SK-N-SH (cell line): Measurements from ENCODE around the gene S100A5. TPM values are rescaled to one million over a fixed set of nuclear protein-coding genes. Genes with fewer than 3 reads are reported as not detected.

Experiments
- CTCF ChIA-PET: fragments of 300-600, 350-600 bp; formaldehyde crosslinking; extraction: SDS; loops from one replicate; lab custom pipeline; 2021; lab: Yijun Ruan, JAX
- POLR2A ChIA-PET: fragments of 350-600 bp; sonication (Branson Sonifier 250); formaldehyde crosslinking; extraction: SDS; loops from one replicate; lab custom pipeline; 2020; ENCODE audit warnings: antibody characterized with exemption, inconsistent platforms; lab: Yijun Ruan, JAX
- DNase-seq: peaks from one replicate; pipeline ENCODE4 v3.0.0; 2012
- H2AFZ ChIP-seq: fragments of 200-600 bp; sonication (generic); 2 replicates; pipeline ENCODE4 v1.8.1; 2016; ENCODE audit warnings: antibody characterized with exemption, mild to moderate bottlenecking, low read depth
- H3F3A ChIP-seq: fragments of 200-600 bp; sonication (generic); replicated peaks from 2 replicates; pipeline ENCODE3; 2016; ENCODE audit warnings: antibody characterized with exemption, mild to moderate bottlenecking; ENCODE audit not compliant: insufficient read depth
- H3K27ac ChIP-seq, 2 experiments: fragments of 200-500 bp in 1 of 2; fragments of 200-600 bp in 1 of 2; sonication (Bioruptor generic) in 1 of 2; sonication (generic), shearing (Covaris generic) in 1 of 2; 2 replicates each; pipeline versions ENCODE4 v1.5.1 to v1.6.1; 2014 to 2016; ENCODE audit warnings: low read depth in 2 of 2, inconsistent platforms in 1 of 2, low read length in 1 of 2, mild to moderate bottlenecking in 1 of 2, mixed read lengths in 1 of 2
- H3K27me3 ChIP-seq: fragments of 200-600 bp; sonication (generic), shearing (Covaris generic); 2 replicates; pipeline ENCODE4 v1.6.1; 2016; ENCODE audit warnings: mixed run types; ENCODE audit not compliant: insufficient read depth
- H3K36me3 ChIP-seq, 2 experiments: fragments of 200-500 bp in 1 of 2; fragments of 200-600 bp in 1 of 2; sonication (Bioruptor generic) in 1 of 2; sonication (generic) in 1 of 2; replicated peaks in 1 of 2; 2 replicates each; pipeline versions ENCODE3 to v1.5.1; 2014 to 2016; ENCODE audit warnings: low read length in 1 of 2, mild to moderate bottlenecking in 1 of 2; ENCODE audit not compliant: insufficient read depth in 2 of 2, control insufficient read depth in 1 of 2
- H3K4me1 ChIP-seq, 2 experiments: fragments of 200-500 bp in 1 of 2; fragments of 200-600 bp in 1 of 2; sonication (Bioruptor generic) in 1 of 2; sonication (generic), shearing (Covaris generic) in 1 of 2; 2 replicates each; pipeline versions ENCODE4 v1.5.1 to v1.6.1; 2014 to 2016; ENCODE audit warnings: low read depth in 1 of 2, low read length in 1 of 2, mixed run types in 1 of 2; ENCODE audit not compliant: insufficient read depth in 2 of 2, control insufficient read depth in 1 of 2
- H3K4me2 ChIP-seq: fragments of 200-600 bp; sonication (generic), shearing (Covaris generic); 2 replicates; pipeline ENCODE4 v1.6.1; 2017; ENCODE audit warnings: mixed run types
- H3K4me3 ChIP-seq, 2 experiments: fragments of 200-500 bp in 1 of 2; fragments of 200-600 bp in 1 of 2; sonication (Bioruptor generic) in 1 of 2; sonication (generic), shearing (Covaris generic) in 1 of 2; 2 replicates each; pipeline versions ENCODE4 v1.5.1 to v1.8.1; 2014 to 2016; ENCODE audit warnings: low read depth in 2 of 2, inconsistent platforms in 1 of 2, low read length in 1 of 2, mild to moderate bottlenecking in 1 of 2, mixed read lengths in 1 of 2, moderate library complexity in 1 of 2
- H3K79me2 ChIP-seq: fragments of 200-600 bp; sonication (generic); 2 replicates; pipeline ENCODE4 v1.8.1; 2017; ENCODE audit warnings: mild to moderate bottlenecking; ENCODE audit not compliant: insufficient read depth
- H3K9ac ChIP-seq: fragments of 200-600 bp; sonication (generic); 2 replicates; pipeline ENCODE4 v1.6.1; 2017; ENCODE audit warnings: mixed run types
- H3K9me2 ChIP-seq: fragments of 200-600 bp; sonication (generic); 2 replicates; pipeline ENCODE4 v1.6.1; 2017; ENCODE audit warnings: mixed run types
- H3K9me3 ChIP-seq: fragments of 200-600 bp; sonication (generic); 2 replicates; pipeline ENCODE4 v1.6.1; 2017; ENCODE audit warnings: mixed run types, mild to moderate bottlenecking, moderate library complexity
- H4K20me1 ChIP-seq: fragments of 200-600 bp; sonication (generic); 2 replicates; pipeline ENCODE4 v1.6.1; 2017; ENCODE audit warnings: mild to moderate bottlenecking, mixed run types; ENCODE audit not compliant: insufficient read depth
- CHD2 ChIP-seq: fragments of 150-350 bp; IDR thresholded peaks from 2 replicates; pipeline ENCODE4 v1.6.1; 2018; ENCODE audit warnings: low read length; ENCODE audit not compliant: partially characterized antibody
- ELF1 ChIP-seq: IDR thresholded peaks from 2 replicates; pipeline ENCODE4 v1.4.0; 2012
- FOSL2 ChIP-seq: IDR thresholded peaks from 2 replicates; pipeline ENCODE4 v1.4.0; 2012; ENCODE audit warnings: low read depth, mild to moderate bottlenecking, moderate library complexity, borderline replicate concordance
- FOXJ3 ChIP-seq: sonication (generic); formaldehyde crosslinking; IDR thresholded peaks from 2 replicates; pipeline ENCODE4 v1.5.1; 2020; ENCODE audit warnings: mild to moderate bottlenecking, missing genetic modification reagents
- IRF3 ChIP-seq: fragments of 150-350 bp; IDR thresholded peaks from 2 replicates; pipeline ENCODE4 v1.6.1; 2016; ENCODE audit warnings: mild to moderate bottlenecking, low read depth, low read length
- JUND ChIP-seq: IDR thresholded peaks from 2 replicates; pipeline ENCODE4 v1.4.0; 2012
- MEF2A ChIP-seq: IDR thresholded peaks from 2 replicates; pipeline ENCODE4 v1.4.0; 2012; ENCODE audit warnings: low read depth, borderline replicate concordance
- NFIC ChIP-seq: IDR thresholded peaks from 2 replicates; pipeline ENCODE4 v1.4.0; 2012; ENCODE audit warnings: borderline replicate concordance
- NRF1 ChIP-seq: IDR thresholded peaks from 2 replicates; pipeline ENCODE4 v1.6.1; 2012; ENCODE audit warnings: low read depth, mild to moderate bottlenecking, low read length
- RAD21 ChIP-seq: IDR thresholded peaks from 2 replicates; pipeline ENCODE4 v1.6.1; 2012; ENCODE audit warnings: mild to moderate bottlenecking, low read length
- TAF1 ChIP-seq: IDR thresholded peaks from 2 replicates; pipeline ENCODE4 v1.6.1; 2012; ENCODE audit warnings: low read depth, mild to moderate bottlenecking, low read length, moderate library complexity, borderline replicate concordance
- TCF12 ChIP-seq: IDR thresholded peaks from 2 replicates; pipeline ENCODE4 v1.4.0; 2012
- USF2 ChIP-seq: fragments of 150-350 bp; IDR thresholded peaks from 2 replicates; pipeline ENCODE4 v1.6.1; 2017; ENCODE audit warnings: antibody characterized with exemption, low read length, low read depth, borderline replicate concordance
- ZBTB33 ChIP-seq: IDR thresholded peaks from 2 replicates; pipeline ENCODE4 v1.4.0; 2012; ENCODE audit warnings: low read depth, borderline replicate concordance
- WGBS: methylation state at CpG from one replicate; pipeline ENCODE4 v1.1.6; 2017; ENCODE audit warnings: low lambda C conversion rate; 5-methylcytosine and 5-hydroxymethylcytosine counted together
- polyA plus RNA-seq, 3 experiments: library from polyadenylated mRNA; depleted of rRNA; stranded (reverse); fragments of >200 nt; gene quantifications; 2 replicates each; pipeline ENCODE4 v1.2.3, GENCODE V29; 2012

The S100A5 gene
- polyA plus RNA-seq, 1 of the 3 experiments (the other 2 are of a cell fraction), result 0.15 TPM

- 86% methylated on average over 5 of the region's 5 CpGs for WGBS
- Histone ChIP-seq H3K27me3 (no peaks in the 10 kb centered on the region), H3K9me2 (no peaks in the 10 kb centered on the region), H2AFZ (no peak overlapping the region), H3K9ac (no peak overlapping the region), H3K79me2 (no peaks in the 10 kb centered on the region), H3K9me3 (no peaks in the 10 kb centered on the region), H3K4me3 (no peak overlapping the region), H3K4me1 (peaks cover 19 to 20% of the 10 kb centered on the region in 2 experiments), H3K36me3 (peaks cover 0 to 6% of the 10 kb centered on the region in 2 experiments), H3F3A (peaks cover 26% of the 10 kb centered on the region), H3K4me2 (no peak overlapping the region), H4K20me1 (no peaks in the 10 kb centered on the region), H3K27ac (no peak overlapping the region)
- no peak for DNase-seq
- ChIA-PET CTCF (interaction anchor here (2.2 to 4.7 kb wide), 2 partner anchors 41 to 44 kb away, joined by 8 to 24 read pairs; no protein-coding TSS in a partner anchor), POLR2A (no interaction called here)
- TF ChIP-seq NFIC, result no peak
- TF ChIP-seq ZBTB33, result no peak
- no peak for TF ChIP-seq FOSL2
- TF ChIP-seq MEF2A, result no peak
- TF ChIP-seq CHD2, result no peak
- no peak for TF ChIP-seq JUND
- TF ChIP-seq ELF1, result no peak
- TF ChIP-seq TAF1, result no peak
- no peak for TF ChIP-seq NRF1
- TF ChIP-seq RAD21, result no peak
- TF ChIP-seq FOXJ3 (CRISPR knock-in tag), result no peak
- TF ChIP-seq USF2, result no peak
Measured at GRCh38 chr1:153527683-153528040, 13.1 kb downstream of the S100A5 start.

- H3K9ac ChIP-seq, result no peak overlapping the region
- no peak overlapping the region for H2AFZ ChIP-seq
- peaks cover 0 to 6% of the 10 kb centered on the region in 2 experiments for H3K36me3 ChIP-seq
- peaks cover 21% of the 10 kb centered on the region for H3F3A ChIP-seq
- H3K9me3 ChIP-seq, result no peaks in the 10 kb centered on the region
- POLR2A ChIA-PET, result no interaction called here
- peaks cover 13 to 20% of the 10 kb centered on the region in 2 experiments for H3K4me1 ChIP-seq
- CTCF ChIA-PET, result interaction anchor here (2.1 to 4.7 kb wide), 4 partner anchors 16 to 45 kb away, joined by 5 to 26 read pairs (median 16); partner anchors contain the start of gene S100A2
- no peak overlapping the region for H3K4me3 ChIP-seq
- H3K79me2 ChIP-seq, result no peaks in the 10 kb centered on the region
- H3K9me2 ChIP-seq, result no peaks in the 10 kb centered on the region
- DNase-seq, result no peak
- no peak for TF ChIP-seq IRF3
- TF ChIP-seq TCF12, result no peak
- H3K4me2 ChIP-seq, result no peak overlapping the region
- H3K27ac ChIP-seq, result no peak overlapping the region
- no peaks in the 10 kb centered on the region for H3K27me3 ChIP-seq
- H4K20me1 ChIP-seq, result no peaks in the 10 kb centered on the region
- WGBS, result 85% methylated on average over 8 of the region's 8 CpGs
Measured at GRCh38 chr1:153527023-153527682, 13.6 kb downstream of the S100A5 start.
